HL-60 (cell line): ENCODE results near the gene NPVF.

Source experiments
- POLR2AphosphoS5 ChIP-seq: IDR thresholded peaks from 2 replicates; pipeline ENCODE4 v1.6.1; 2012; ENCODE audit warnings: low read depth
- SPI1 ChIP-seq: IDR thresholded peaks from 2 replicates; pipeline ENCODE4 v1.6.1; 2012; ENCODE audit warnings: low read depth, mild to moderate bottlenecking, borderline replicate concordance
- TF ChIP-seq, protein P1 (sequence below): IDR thresholded peaks from one replicate; pipeline ENCODE4 v1.5.1; 2011; ENCODE audit warnings: low read length, control low read depth, inconsistent platforms; ENCODE audit not compliant: insufficient read depth
- TF ChIP-seq, protein P2 (sequence below): IDR thresholded peaks from 2 replicates; pipeline ENCODE4 v1.6.1; 2012; ENCODE audit warnings: low read depth; ENCODE audit not compliant: insufficient replicate concordance

- TF ChIP-seq, protein P1, sequence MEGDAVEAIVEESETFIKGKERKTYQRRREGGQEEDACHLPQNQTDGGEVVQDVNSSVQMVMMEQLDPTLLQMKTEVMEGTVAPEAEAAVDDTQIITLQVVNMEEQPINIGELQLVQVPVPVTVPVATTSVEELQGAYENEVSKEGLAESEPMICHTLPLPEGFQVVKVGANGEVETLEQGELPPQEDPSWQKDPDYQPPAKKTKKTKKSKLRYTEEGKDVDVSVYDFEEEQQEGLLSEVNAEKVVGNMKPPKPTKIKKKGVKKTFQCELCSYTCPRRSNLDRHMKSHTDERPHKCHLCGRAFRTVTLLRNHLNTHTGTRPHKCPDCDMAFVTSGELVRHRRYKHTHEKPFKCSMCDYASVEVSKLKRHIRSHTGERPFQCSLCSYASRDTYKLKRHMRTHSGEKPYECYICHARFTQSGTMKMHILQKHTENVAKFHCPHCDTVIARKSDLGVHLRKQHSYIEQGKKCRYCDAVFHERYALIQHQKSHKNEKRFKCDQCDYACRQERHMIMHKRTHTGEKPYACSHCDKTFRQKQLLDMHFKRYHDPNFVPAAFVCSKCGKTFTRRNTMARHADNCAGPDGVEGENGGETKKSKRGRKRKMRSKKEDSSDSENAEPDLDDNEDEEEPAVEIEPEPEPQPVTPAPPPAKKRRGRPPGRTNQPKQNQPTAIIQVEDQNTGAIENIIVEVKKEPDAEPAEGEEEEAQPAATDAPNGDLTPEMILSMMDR: no peak
- TF ChIP-seq SPI1 (no peak), POLR2AphosphoS5 (no peak)
- TF ChIP-seq, protein P2, sequence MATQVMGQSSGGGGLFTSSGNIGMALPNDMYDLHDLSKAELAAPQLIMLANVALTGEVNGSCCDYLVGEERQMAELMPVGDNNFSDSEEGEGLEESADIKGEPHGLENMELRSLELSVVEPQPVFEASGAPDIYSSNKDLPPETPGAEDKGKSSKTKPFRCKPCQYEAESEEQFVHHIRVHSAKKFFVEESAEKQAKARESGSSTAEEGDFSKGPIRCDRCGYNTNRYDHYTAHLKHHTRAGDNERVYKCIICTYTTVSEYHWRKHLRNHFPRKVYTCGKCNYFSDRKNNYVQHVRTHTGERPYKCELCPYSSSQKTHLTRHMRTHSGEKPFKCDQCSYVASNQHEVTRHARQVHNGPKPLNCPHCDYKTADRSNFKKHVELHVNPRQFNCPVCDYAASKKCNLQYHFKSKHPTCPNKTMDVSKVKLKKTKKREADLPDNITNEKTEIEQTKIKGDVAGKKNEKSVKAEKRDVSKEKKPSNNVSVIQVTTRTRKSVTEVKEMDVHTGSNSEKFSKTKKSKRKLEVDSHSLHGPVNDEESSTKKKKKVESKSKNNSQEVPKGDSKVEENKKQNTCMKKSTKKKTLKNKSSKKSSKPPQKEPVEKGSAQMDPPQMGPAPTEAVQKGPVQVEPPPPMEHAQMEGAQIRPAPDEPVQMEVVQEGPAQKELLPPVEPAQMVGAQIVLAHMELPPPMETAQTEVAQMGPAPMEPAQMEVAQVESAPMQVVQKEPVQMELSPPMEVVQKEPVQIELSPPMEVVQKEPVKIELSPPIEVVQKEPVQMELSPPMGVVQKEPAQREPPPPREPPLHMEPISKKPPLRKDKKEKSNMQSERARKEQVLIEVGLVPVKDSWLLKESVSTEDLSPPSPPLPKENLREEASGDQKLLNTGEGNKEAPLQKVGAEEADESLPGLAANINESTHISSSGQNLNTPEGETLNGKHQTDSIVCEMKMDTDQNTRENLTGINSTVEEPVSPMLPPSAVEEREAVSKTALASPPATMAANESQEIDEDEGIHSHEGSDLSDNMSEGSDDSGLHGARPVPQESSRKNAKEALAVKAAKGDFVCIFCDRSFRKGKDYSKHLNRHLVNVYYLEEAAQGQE: no peak
Measured at GRCh38 chr7:25194036-25194435, 34.2 kb downstream of the NPVF start.
